Fibroblast of the aortic adventitia (primary cell): ENCODE results near the gene TRAF3IP1. TPM values are rescaled to one million over a fixed set of nuclear protein-coding genes. Genes with fewer than 3 reads are reported as not detected.
"Not testable (repeated sequence)": the region's sequence is repeated elsewhere in the genome, so short reads cannot be mapped to it uniquely, and the experiment has no call there.

Experiments
- DNase-seq: peaks from one replicate; pipeline ENCODE4 v3.0.0-alpha.2; 2010; ENCODE audit warnings: low read depth
- H3K4me3 ChIP-seq: 2 replicates; pipeline ENCODE4 v1.5.1; 2011; ENCODE audit warnings: low read depth, mild to moderate bottlenecking, control low read depth, low read length, moderate library complexity
- total RNA-seq: library from RNA; depleted of rRNA; stranded (reverse); fragments of >200 nt; gene quantifications from 2 replicates; pipeline ENCODE4 v1.2.3, GENCODE V29; 2012; ENCODE audit warnings: low replicate concordance
- TF ChIP-seq, protein P1 (sequence below): IDR thresholded peaks from 2 replicates; pipeline ENCODE4 v1.5.1; 2011; ENCODE audit warnings: mild to moderate bottlenecking, low read length, control low read depth, inconsistent platforms; ENCODE audit not compliant: insufficient read depth

Gene TRAF3IP1
- total RNA-seq, 1 donor, result 8.4 TPM

DNA sequence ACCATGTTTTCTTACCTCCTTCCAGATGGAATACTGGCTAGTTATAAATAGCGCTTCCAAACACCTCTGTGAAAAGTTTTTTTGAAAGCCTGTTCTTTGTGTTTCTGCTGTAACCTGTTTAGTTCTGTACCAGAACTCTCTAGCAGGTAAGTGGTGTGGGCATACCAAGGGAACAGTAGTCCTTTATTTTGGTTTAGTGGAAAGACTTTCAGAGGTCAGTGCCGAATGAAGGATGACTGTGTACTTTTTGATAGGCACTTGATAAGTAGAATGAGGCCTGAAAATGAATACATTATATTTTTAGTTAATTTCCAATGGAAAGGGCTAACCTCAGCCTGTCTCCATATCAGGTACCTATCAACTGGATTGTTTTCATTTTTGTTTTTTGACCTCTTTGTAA, 78.8 kb downstream of the TRAF3IP1 start:
- TF ChIP-seq, protein P1, sequence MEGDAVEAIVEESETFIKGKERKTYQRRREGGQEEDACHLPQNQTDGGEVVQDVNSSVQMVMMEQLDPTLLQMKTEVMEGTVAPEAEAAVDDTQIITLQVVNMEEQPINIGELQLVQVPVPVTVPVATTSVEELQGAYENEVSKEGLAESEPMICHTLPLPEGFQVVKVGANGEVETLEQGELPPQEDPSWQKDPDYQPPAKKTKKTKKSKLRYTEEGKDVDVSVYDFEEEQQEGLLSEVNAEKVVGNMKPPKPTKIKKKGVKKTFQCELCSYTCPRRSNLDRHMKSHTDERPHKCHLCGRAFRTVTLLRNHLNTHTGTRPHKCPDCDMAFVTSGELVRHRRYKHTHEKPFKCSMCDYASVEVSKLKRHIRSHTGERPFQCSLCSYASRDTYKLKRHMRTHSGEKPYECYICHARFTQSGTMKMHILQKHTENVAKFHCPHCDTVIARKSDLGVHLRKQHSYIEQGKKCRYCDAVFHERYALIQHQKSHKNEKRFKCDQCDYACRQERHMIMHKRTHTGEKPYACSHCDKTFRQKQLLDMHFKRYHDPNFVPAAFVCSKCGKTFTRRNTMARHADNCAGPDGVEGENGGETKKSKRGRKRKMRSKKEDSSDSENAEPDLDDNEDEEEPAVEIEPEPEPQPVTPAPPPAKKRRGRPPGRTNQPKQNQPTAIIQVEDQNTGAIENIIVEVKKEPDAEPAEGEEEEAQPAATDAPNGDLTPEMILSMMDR, result no peak
- no peak for DNase-seq
- no peak overlapping the region for H3K4me3 ChIP-seq

DNA sequence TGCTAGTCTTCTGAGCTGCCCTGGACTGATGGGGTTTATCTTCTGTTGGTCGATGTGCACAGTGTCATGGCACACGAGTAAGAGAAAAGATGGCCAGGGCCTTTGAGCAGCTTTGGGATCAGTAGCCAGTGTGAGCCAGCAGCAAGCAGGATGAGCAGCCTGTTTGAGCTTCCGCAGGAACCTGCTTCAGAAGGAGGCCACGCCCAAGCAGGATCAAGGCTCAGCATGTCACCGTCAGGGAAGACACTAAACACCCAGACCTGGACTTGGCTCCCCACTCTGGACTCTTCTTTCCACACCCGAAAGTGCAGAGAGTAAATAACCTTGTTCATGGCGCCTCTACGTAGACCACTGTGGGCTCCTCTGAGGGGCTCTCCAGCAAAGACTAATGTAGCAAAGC, 81.2 kb downstream of the TRAF3IP1 start:
- H3K4me3 ChIP-seq, result no peak overlapping the region
- TF ChIP-seq, protein P1, result no peak
- no peak for DNase-seq

DNA sequence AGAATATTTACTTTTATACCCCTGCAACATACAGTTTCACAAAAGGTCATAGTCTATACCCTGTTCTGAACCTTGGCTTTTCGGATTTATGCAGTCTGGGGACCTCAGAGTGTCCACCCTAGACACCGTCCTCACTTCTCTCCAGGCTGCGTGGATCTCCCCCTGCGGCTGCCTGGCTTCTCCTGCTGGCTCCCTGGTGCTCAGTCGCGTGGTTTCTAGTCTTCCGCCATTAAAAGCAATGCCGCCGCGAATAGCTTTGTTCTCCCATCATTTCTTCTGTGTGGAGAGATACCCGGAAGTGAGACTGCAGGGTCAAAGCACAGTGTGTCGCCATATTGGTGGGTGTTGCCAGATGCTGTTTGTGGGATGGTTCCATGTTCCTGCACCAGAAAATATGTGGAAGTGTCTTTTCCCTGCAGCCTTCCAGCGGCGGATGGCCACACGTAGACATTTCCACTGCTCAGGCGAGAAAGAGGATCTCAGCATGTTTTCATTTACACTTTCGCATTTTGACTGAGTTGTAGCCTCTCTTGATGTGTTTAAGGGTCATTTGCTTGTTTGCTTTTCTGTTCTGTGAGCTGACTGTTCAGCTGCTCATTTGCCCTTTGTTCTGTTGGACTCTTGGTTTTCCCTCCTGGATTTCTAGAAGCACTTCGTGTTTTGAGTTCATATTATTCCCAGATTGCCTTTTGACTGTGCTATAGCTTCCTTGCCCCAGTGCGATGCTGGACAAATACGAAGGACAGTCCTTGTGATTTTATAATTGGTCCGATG, 83.5 kb downstream of the TRAF3IP1 start:
- no peak overlapping the region for H3K4me3 ChIP-seq
- DNase-seq, result no peak
- TF ChIP-seq, protein P1, result no peak

DNA sequence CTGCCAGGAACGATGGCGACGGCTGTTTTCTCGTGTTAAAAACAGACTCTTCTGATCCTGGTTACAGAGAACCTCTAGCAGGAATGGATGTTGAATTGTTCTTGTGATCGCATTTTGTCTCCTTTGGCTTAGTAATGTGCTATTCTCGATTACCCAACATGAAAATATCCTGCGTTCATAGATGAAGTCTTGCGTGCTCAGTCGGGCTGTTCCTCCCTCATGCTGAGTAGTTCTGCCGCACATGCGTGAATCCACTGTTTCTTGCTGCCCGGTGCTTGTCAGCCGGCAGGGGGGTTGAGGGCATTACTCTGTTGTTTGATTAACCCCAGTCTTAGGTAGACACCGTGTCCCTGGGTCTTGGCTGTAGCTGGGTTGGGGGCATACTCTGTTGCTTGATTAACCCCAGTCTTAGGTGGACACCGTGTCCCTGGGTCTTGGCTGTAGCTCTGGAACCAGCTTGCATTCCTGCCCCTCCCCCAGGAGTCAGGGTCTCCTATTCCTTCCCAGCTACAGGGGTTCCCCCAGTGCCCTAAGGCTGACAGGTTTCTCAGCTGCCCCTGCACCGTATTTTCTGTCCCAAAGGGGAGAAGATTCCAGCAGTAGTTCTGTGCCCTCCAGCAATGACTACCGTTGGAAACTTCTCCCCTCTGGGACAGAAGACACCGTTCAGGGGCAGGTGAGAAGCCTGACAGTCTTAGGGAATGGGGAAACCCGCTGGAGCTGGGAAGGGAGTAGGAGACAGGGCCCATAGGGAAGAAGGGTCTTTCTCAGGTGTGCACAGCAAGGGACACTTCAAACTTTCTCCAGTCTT, 84.3 kb downstream of the TRAF3IP1 start:
- H3K4me3 ChIP-seq, result no peak overlapping the region
- TF ChIP-seq, protein P1, result no peak
- DNase-seq, result no peak

DNA sequence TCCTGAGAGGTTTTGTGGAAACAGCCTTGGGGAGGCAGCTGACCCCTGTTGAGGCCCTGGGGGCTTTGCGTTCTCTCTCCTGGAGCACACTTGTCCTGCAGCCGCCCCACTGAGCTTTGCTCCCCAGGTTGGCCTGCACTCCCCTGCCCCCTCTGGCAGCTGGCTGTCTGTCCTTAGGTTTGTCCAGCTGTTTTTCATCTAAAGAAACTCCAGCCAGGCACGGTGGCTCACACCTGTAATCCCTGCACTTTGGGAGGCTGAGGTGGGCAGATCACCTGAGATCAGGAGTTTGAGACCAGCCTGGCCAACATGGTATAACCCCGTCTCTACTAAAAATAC, 84.9 kb downstream of the TRAF3IP1 start:
- not testable (repeated sequence) for DNase-seq, H3K4me3 ChIP-seq

DNA sequence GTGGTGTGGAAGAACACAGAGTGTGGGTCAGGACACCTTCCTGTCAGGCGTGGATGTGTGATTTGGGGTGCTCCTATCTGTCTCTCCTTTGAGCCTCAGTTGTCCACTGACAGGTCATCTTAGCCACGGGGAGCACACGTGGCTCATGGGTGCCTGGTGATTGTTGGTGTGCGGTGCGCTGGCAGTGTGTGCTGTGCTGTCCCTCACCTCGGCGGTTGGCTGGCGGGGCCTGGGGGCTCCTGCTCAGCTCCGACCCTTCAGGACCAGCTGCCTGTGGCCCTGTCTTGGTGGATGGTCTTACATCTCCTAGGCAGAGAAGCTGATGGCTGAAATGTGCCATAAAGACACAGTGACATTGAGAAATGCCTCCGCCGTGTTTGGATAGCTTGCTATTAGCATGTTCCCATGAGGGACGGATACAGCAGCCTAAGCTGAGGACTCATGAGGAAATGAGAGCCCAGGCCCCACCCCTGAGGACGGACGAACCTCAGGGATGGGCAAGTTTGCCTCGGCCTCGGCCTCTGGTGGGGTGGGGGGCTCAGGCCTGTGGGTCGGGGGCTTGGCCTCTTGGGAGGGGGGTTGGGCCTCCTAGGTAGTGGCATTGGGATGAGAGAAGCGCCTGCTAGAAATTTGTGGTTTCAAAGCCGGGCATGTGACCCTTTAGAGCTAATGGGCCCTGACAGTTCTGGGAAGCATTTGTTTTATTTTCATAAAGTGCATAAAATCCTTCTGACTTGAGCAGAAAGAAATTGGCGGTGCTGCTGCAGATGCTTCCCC, 86.1 kb downstream of the TRAF3IP1 start:
- DNase-seq, result no peak
- TF ChIP-seq, protein P1, result no peak

DNA sequence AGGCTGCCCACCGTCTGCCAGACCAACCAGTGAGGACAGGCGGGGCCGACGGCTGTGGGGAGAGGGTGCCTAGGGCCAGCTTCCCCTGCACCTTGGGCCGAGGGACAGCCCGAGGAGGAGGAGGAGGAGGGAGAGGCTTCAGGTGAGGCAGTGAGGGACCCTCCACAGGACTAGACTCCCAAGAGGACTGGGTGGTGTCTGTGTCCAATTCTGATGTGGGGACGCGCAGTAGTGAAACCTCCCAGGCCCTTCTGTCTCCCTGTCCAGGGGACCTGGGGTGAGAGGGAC, 86.6 kb downstream of the TRAF3IP1 start:
- H3K4me3 ChIP-seq, result no peak overlapping the region
- DNase-seq, result no peak
- TF ChIP-seq, protein P1, result no peak

More for the DNA sequence above, 86.1 kb downstream of the TRAF3IP1 start:
- no peak overlapping the region for H3K4me3 ChIP-seq
